Gastrocnemius medialis (tissue), 4 donors: ENCODE data around the gene ILDR1.

ENCODE experiments used
- POLR2A ChIP-seq, 2 donors: fragments of 450-650 bp; IDR thresholded peaks; one replicate each; pipeline ENCODE4 v1.6.1; 2017; ENCODE audit warnings: antibody characterized with exemption in 2 of 2, mild to moderate bottlenecking in 2 of 2, moderate library complexity in 2 of 2
- TF ChIP-seq, protein P1 (sequence below), 5 experiments: fragments of 450-650 bp in 3 of 5; fragments of 200-600 bp in 2 of 5; sonication (generic) in 2 of 5; IDR thresholded peaks in 4 of 5; conservative IDR thresholded peaks in 1 of 5; 1 replicate in 4 of 5; 2 replicates in 1 of 5; pipeline ENCODE4 v1.5.1; 2016 to 2019; ENCODE audit warnings: antibody characterized with exemption in 5 of 5, mild to moderate bottlenecking in 3 of 5, moderate library complexity in 3 of 5

DNA sequence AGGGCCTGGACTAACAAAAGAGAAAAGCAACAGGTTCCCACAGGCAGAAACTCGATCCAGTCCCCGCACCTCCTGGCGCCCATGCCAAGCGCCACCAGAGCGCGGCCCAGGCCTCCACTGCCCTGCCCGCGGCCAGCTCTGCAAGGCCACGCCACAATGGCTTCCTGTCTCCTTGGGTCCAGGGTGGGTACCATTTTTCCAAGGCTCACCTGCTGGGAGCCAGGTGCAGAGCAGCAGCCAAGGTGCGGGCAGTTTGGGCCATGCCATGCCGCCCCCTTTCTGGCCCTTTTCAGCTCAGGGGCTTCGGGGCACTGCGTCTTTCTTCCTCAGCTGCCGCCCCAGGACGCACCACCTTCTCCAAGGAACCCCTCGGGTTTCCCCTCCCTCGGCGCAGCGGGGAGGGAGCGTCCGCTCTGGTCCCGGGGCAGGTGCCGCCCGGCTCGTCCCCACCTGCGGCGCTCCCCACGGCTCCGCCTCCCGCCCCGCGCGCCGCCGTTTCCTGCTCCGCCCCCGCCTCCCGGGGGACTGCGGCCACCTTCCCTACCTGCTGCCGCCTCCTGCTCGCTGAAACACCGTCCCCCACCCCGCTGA lies at the start of gene ILDR1:
- no peak for TF ChIP-seq POLR2A (IDR thresholded peaks at IDR 0.05)
- TF ChIP-seq, protein P1, sequence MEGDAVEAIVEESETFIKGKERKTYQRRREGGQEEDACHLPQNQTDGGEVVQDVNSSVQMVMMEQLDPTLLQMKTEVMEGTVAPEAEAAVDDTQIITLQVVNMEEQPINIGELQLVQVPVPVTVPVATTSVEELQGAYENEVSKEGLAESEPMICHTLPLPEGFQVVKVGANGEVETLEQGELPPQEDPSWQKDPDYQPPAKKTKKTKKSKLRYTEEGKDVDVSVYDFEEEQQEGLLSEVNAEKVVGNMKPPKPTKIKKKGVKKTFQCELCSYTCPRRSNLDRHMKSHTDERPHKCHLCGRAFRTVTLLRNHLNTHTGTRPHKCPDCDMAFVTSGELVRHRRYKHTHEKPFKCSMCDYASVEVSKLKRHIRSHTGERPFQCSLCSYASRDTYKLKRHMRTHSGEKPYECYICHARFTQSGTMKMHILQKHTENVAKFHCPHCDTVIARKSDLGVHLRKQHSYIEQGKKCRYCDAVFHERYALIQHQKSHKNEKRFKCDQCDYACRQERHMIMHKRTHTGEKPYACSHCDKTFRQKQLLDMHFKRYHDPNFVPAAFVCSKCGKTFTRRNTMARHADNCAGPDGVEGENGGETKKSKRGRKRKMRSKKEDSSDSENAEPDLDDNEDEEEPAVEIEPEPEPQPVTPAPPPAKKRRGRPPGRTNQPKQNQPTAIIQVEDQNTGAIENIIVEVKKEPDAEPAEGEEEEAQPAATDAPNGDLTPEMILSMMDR (IDR thresholded peaks at IDR 0.05 in 4 of 5, conservative IDR thresholded peaks at IDR 0.05 in 1 of 5), result no peak
